Peyer's patch (tissue), 4 donors: Measurements from ENCODE around the gene COL7A1. TPM values are rescaled to one million over a fixed set of nuclear protein-coding genes. Genes with fewer than 3 reads are reported as not detected.

Experiments
- DNase-seq, 3 donors: peaks; one replicate each; pipeline ENCODE4 v3.0.0-alpha.2; 2017 to 2019
- H3K27ac ChIP-seq, 4 donors: fragments of 200-600 bp; sonication (generic); one replicate each; pipeline ENCODE4 v1.5.1; 2016 to 2019
- H3K27me3 ChIP-seq, 2 donors: fragments of 200-600 bp; sonication (generic); one replicate each; pipeline ENCODE4 v1.5.1; 2019
- H3K36me3 ChIP-seq, 3 donors: fragments of 200-600 bp; sonication (generic); one replicate each; pipeline ENCODE4 v1.5.1; 2016 to 2019
- H3K4me1 ChIP-seq, 4 donors: fragments of 200-600 bp; sonication (generic); one replicate each; pipeline ENCODE4 v1.5.1; 2016 to 2019
- H3K4me3 ChIP-seq, 4 donors: fragments of 200-600 bp; sonication (generic); 1 replicate in 3 of 4; 2 replicates in 1 of 4; pipeline ENCODE4 v1.5.1; 2016 to 2019; ENCODE audit warnings: mild to moderate bottlenecking in 1 of 4
- H3K9me3 ChIP-seq, 4 donors: fragments of 200-600 bp; sonication (generic); one replicate each; pipeline ENCODE4 v1.5.1; 2016 to 2019; ENCODE audit warnings: mild to moderate bottlenecking in 1 of 4
- POLR2A ChIP-seq, 2 donors: fragments of 450-650 bp; IDR thresholded peaks; one replicate each; pipeline ENCODE4 v1.5.1; 2017; ENCODE audit warnings: antibody characterized with exemption in 2 of 2, mild to moderate bottlenecking in 2 of 2, moderate library complexity in 2 of 2
- total RNA-seq, 4 donors: library from RNA; depleted of rRNA; stranded (reverse); fragments of >200 nt; gene quantifications; one replicate each; pipeline ENCODE4 v1.1.0, GENCODE V29; 2016
- TF ChIP-seq, protein P1 (sequence below), 6 experiments: fragments of 450-650 bp in 4 of 6; fragments of 200-600 bp in 2 of 6; sonication (generic) in 1 of 6; IDR thresholded peaks; one replicate each; pipeline ENCODE4 v1.5.1; 2017 to 2019; ENCODE audit warnings: antibody characterized with exemption in 6 of 6, mild to moderate bottlenecking in 3 of 6, moderate library complexity in 1 of 6

Gene COL7A1
- total RNA-seq, 4 donors from 2014 or later, result 7.5 to 101 (median 21.7) TPM

GRCh38 chr3:48528754-48529153, 66.4 kb downstream of the COL7A1 start:
- H3K27me3 ChIP-seq, result no peaks in the 10 kb centered on the region
- no peaks in the 10 kb centered on the region for H3K4me1 ChIP-seq
- no peak overlapping the region for H3K4me3 ChIP-seq
- H3K9me3 ChIP-seq, result no peaks in the 10 kb centered on the region
- TF ChIP-seq, protein P1, sequence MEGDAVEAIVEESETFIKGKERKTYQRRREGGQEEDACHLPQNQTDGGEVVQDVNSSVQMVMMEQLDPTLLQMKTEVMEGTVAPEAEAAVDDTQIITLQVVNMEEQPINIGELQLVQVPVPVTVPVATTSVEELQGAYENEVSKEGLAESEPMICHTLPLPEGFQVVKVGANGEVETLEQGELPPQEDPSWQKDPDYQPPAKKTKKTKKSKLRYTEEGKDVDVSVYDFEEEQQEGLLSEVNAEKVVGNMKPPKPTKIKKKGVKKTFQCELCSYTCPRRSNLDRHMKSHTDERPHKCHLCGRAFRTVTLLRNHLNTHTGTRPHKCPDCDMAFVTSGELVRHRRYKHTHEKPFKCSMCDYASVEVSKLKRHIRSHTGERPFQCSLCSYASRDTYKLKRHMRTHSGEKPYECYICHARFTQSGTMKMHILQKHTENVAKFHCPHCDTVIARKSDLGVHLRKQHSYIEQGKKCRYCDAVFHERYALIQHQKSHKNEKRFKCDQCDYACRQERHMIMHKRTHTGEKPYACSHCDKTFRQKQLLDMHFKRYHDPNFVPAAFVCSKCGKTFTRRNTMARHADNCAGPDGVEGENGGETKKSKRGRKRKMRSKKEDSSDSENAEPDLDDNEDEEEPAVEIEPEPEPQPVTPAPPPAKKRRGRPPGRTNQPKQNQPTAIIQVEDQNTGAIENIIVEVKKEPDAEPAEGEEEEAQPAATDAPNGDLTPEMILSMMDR (IDR thresholded peaks at IDR 0.05), result no peak
- TF ChIP-seq POLR2A (IDR thresholded peaks at IDR 0.05), result no peak
- no peak overlapping the region for H3K27ac ChIP-seq
- DNase-seq, result no peak
- H3K36me3 ChIP-seq, result peaks cover 0 to 51% (median 0%) of the 10 kb centered on the region in 3 donors

- Histone ChIP-seq H3K27me3 (no peaks in the 10 kb centered on the region), H3K9me3 (no peaks in the 10 kb centered on the region), H3K4me1 (no peaks in the 10 kb centered on the region), H3K27ac (no peak overlapping the region), H3K36me3 (peaks cover 0 to 51% (median 0%) of the 10 kb centered on the region in 3 donors), H3K4me3 (no peak overlapping the region)
- no peak for DNase-seq
- TF ChIP-seq POLR2A (IDR thresholded peaks at IDR 0.05), result no peak
Observed at GRCh38 chr3:48528048-48528447, 67.1 kb downstream of the COL7A1 start.

- Histone ChIP-seq H3K4me3 (no peak overlapping the region), H3K9me3 (no peaks in the 10 kb centered on the region), H3K27me3 (no peaks in the 10 kb centered on the region), H3K4me1 (no peaks in the 10 kb centered on the region), H3K27ac (no peak overlapping the region), H3K36me3 (peaks cover 0 to 49% (median 0%) of the 10 kb centered on the region in 3 donors)
- DNase-seq, result peak in 1 of 3 donors; percentile 32
- TF ChIP-seq POLR2A (IDR thresholded peaks at IDR 0.05), result no peak
- TF ChIP-seq, protein P1 (IDR thresholded peaks at IDR 0.05), result no peak
Observed at GRCh38 chr3:48524970-48525369, 70.2 kb downstream of the COL7A1 start.

DNA sequence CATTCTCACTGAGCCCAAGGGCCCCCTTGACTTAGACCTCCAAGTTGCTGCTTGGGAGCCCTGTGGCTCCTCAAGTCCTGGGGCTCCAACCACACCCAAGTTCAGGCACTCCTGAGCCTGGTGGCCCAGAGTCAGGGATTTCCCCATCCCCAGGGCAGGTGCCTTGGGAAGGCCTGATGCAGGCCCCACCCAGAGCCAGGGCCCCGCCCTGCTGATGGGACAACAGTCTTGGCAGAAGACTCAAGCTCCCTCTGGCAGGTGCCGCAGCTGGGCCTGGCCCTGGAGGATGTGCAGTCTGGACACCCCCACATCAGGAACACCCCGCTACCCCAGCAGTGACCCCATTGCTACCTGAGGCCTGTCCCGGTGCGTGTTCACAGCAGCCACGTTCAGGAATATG, 73.5 kb downstream of the COL7A1 start:
- Histone ChIP-seq H3K27ac (no peak overlapping the region), H3K36me3 (peaks cover 0 to 41% (median 0%) of the 10 kb centered on the region in 3 donors), H3K4me1 (no peaks in the 10 kb centered on the region), H3K9me3 (no peaks in the 10 kb centered on the region), H3K4me3 (no peak overlapping the region), H3K27me3 (no peaks in the 10 kb centered on the region)
- no peak for DNase-seq
- no peak for TF ChIP-seq POLR2A (IDR thresholded peaks at IDR 0.05)
- TF ChIP-seq, protein P1 (IDR thresholded peaks at IDR 0.05), result no peak

DNA sequence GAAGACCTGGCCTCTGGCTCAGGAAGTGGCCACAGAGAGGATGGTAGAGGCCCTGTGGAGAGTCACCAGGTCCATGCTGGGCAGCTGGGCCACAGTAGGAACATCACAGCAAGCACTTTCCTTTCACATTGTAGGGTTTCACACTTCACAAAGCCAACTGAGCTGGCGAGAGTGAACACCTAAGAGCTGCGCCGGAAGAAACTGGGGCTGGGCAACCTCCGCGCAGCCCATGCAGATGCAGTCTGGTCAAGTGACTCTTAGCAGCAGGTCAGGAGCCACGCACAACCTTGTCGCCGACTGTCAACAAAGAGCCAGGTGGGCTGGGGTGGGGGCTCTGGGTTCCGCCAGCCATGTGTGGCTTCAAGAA, 75.9 kb downstream of the COL7A1 start:
- Histone ChIP-seq H3K9me3 (no peaks in the 10 kb centered on the region), H3K36me3 (peaks cover 0 to 32% (median 0%) of the 10 kb centered on the region in 3 donors), H3K4me1 (no peaks in the 10 kb centered on the region), H3K4me3 (no peak overlapping the region), H3K27me3 (no peaks in the 10 kb centered on the region), H3K27ac (no peak overlapping the region)
- DNase-seq, result no peak
- TF ChIP-seq POLR2A (IDR thresholded peaks at IDR 0.05), result no peak
- TF ChIP-seq, protein P1 (IDR thresholded peaks at IDR 0.05), result no peak

DNA sequence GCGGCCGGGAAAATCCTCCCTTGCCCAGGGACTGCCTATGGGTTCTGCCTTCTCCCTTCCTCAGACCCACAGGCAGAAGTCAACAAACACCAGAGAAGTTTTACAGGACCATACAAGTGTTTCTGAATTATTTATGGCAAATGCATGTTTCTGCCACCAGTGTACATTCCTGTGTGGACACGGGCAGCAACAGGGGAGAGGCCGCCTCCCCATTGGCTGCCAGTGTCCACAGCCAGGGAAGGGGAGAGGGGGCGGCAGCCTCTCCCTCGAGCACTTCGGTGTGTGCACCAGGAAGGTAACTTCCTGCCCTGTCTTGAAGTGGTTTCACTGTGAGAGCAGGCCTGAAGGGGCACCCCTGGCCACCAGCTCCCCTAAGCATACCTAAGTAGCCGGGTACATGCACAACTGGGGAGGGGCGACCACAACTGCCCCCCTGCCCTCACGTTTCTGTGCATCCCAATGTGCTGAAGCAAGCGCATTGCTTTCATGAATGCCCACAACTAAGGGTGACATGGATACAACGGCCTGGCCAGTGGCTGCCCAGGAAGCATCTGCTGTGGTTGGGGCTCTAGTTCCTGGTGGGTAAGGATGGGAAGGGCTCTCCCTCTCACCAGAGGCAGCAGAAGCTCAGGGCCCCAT, 76.4 kb downstream of the COL7A1 start:
- no peak for DNase-seq
- Histone ChIP-seq H3K36me3 (peaks cover 0 to 30% (median 0%) of the 10 kb centered on the region in 3 donors), H3K27me3 (no peaks in the 10 kb centered on the region), H3K27ac (no peak overlapping the region), H3K4me3 (no peak overlapping the region), H3K4me1 (no peaks in the 10 kb centered on the region), H3K9me3 (no peaks in the 10 kb centered on the region)
- TF ChIP-seq POLR2A (IDR thresholded peaks at IDR 0.05), result no peak
- TF ChIP-seq, protein P1 (IDR thresholded peaks at IDR 0.05), result no peak
